Measurements from ENCODE around the gene PTGER2. TPM values are rescaled to one million over a fixed set of nuclear protein-coding genes. Genes with fewer than 3 reads are reported as not detected.

PTGER2 gene
- polyA plus RNA-seq, 1 of the 3 experiments (the other 2 are of a cell fraction) = 0.67 TPM

- Histone ChIP-seq H3K36me3 (replicated peaks in 1 of 2; ENCODE audit: control insufficient read depth in 1 of 2, insufficient read depth in 2 of 2, low read length in 1 of 2) (no peaks in the 10 kb centered on the region), H3F3A (replicated peaks; ENCODE audit: insufficient read depth) (no peaks in the 10 kb centered on the region), H4K20me1 (ENCODE audit: insufficient read depth) (no peaks in the 10 kb centered on the region), H2AFZ (ENCODE audit: low read depth) (no peak overlapping the region), H3K27me3 (ENCODE audit: insufficient read depth) (peaks cover 38% of the 10 kb centered on the region), H3K4me1 (ENCODE audit: control insufficient read depth in 1 of 2, insufficient read depth in 2 of 2, low read depth in 1 of 2, low read length in 1 of 2) (peaks cover 0 to 2% of the 10 kb centered on the region in 2 experiments; a peak in 1 of 4 replicates), H3K9me2 (no peaks in the 10 kb centered on the region), H3K9me3 (no peaks in the 10 kb centered on the region), H3K4me2 (no peak overlapping the region), H3K9ac (no peak overlapping the region), H3K79me2 (ENCODE audit: insufficient read depth) (no peaks in the 10 kb centered on the region), H3K4me3 (ENCODE audit: low read depth in 2 of 2, low read length in 1 of 2) (no peak overlapping the region), H3K27ac (ENCODE audit: low read depth in 2 of 2, low read length in 1 of 2) (no peak overlapping the region)
- ChIA-PET POLR2A (no interaction called here), CTCF (interaction anchor here (1.1 kb wide), 1 partner anchor 11 kb away, joined by 4 read pairs; no protein-coding TSS in a partner anchor)
- 62% methylated on average over 8 of the region's 8 CpGs for WGBS (ENCODE audit: low lambda C conversion rate)
- TF ChIP-seq NFIC (IDR thresholded peaks at IDR 0.05; ENCODE audit: borderline replicate concordance) = no peak
- no peak for TF ChIP-seq MEF2A (IDR thresholded peaks at IDR 0.05; ENCODE audit: borderline replicate concordance, low read depth)
- no peak for TF ChIP-seq YY1 (IDR thresholded peaks at IDR 0.05; ENCODE audit: low read depth)
- TF ChIP-seq REST (IDR thresholded peaks at IDR 0.05; ENCODE audit: low read depth, low read length) = no peak
- TF ChIP-seq RAD21 (IDR thresholded peaks at IDR 0.05; ENCODE audit: low read length) = no peak
- TF ChIP-seq IRF3 (IDR thresholded peaks at IDR 0.05; ENCODE audit: low read depth, low read length) = no peak
- no peak for TF ChIP-seq FOXJ3 (CRISPR knock-in tag; IDR thresholded peaks at IDR 0.05)
- TF ChIP-seq JUND (IDR thresholded peaks at IDR 0.05) = no peak
- no peak for TF ChIP-seq TCF12 (IDR thresholded peaks at IDR 0.05)
- TF ChIP-seq SMC3 (IDR thresholded peaks at IDR 0.05; ENCODE audit: low read depth, low read length) = no peak
- TF ChIP-seq POLR2AphosphoS5 (IDR thresholded peaks at IDR 0.05; ENCODE audit: low read depth, low read length) = no peak
- no peak for TF ChIP-seq RCOR1 (IDR thresholded peaks at IDR 0.05; ENCODE audit: low read length)
- TF ChIP-seq RXRA (IDR thresholded peaks at IDR 0.05; ENCODE audit: borderline replicate concordance, low read depth) = no peak
- no peak for TF ChIP-seq EP300 (IDR thresholded peaks at IDR 0.05; ENCODE audit: borderline replicate concordance in 1 of 2, low read depth in 1 of 2, low read length in 1 of 2)
- no peak for TF ChIP-seq TEAD4 (IDR thresholded peaks at IDR 0.05; ENCODE audit: borderline replicate concordance, insufficient read depth)
- TF ChIP-seq RFX5 (IDR thresholded peaks at IDR 0.05; ENCODE audit: low read length) = no peak
- no peak for DNase-seq
Measured at GRCh38 chr14:52269982-52270381, 44.1 kb upstream of the PTGER2 start.

Data from SK-N-SH (cell line).